ENCODE results near the gene OTULINL.

OTULINL gene

DNA sequence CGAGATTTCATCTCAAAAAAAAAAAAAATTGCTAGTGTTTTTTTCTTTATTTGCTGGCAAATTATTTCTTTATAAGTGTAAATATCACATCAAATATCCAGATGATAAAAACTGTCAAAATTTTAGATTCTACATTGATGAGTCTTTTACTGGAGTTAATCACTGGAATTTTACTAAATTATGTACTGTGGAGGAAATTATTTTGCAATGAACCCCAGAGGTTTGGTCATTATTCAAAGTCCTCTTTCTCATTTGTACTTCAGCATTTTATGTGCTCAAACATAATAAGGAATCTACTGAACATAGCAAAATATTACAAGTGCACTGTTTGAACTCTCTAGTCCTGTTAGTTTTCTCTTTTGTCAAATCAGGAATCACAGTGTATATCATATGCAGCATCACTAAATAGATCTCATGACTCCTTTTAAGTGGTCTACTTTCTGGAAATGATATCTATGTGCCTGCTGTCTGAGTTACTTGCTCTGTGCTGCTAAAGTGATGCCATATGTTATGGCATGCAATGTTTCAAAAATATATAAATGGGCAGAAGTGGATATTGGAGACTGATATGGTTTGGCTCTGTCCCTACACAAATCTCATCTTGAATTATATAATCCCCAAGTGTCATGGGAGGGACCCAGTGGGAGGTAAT lies 18.0 kb downstream of the OTULINL start:
- H3K36me3 ChIP-seq (ENCODE audit: control insufficient read depth, insufficient read depth, low read length), result peaks cover 7% of the 10 kb centered on the region; the same call in 1 of the 2 replicates
- no peak overlapping the region for H3K27ac ChIP-seq (ENCODE audit: low read depth, low read length)
- H3K27me3 ChIP-seq (ENCODE audit: control insufficient read depth, insufficient read depth, low read length), result no peaks in the 10 kb centered on the region
- H3K4me3 ChIP-seq (ENCODE audit: low read depth, low read length), result no peak overlapping the region
- no peaks in the 10 kb centered on the region for H3K4me1 ChIP-seq (ENCODE audit: control insufficient read depth, insufficient read depth, low read length)
- no peaks in the 10 kb centered on the region for H3K9me3 ChIP-seq (ENCODE audit: control insufficient read depth, insufficient read depth, low read length)
- H3K9ac ChIP-seq (ENCODE audit: low read depth, low read length), result no peak overlapping the region

- no peak overlapping the region for H3K27ac ChIP-seq (ENCODE audit: low read depth, low read length)
Measured at GRCh38 chr5:14600846-14601245, 19.3 kb downstream of the OTULINL start.

GRCh38 chr5:14603141-14603540 lies 21.5 kb downstream of the OTULINL start:
- no peak overlapping the region for H3K9ac ChIP-seq (ENCODE audit: low read depth, low read length)
- peaks cover 7% of the 10 kb centered on the region; the same call in 1 of the 2 replicates for H3K36me3 ChIP-seq (ENCODE audit: control insufficient read depth, insufficient read depth, low read length)
- no peaks in the 10 kb centered on the region for H3K9me3 ChIP-seq (ENCODE audit: control insufficient read depth, insufficient read depth, low read length)
- H3K27me3 ChIP-seq (ENCODE audit: control insufficient read depth, insufficient read depth, low read length), result no peaks in the 10 kb centered on the region
- H3K4me3 ChIP-seq (ENCODE audit: low read depth, low read length), result no peak overlapping the region
- no peaks in the 10 kb centered on the region for H3K4me1 ChIP-seq (ENCODE audit: control insufficient read depth, insufficient read depth, low read length)
- no peak overlapping the region for H3K27ac ChIP-seq (ENCODE audit: low read depth, low read length)

More at GRCh38 chr5:14600846-14601245, 19.3 kb downstream of the OTULINL start:
- Histone ChIP-seq H3K9me3 (ENCODE audit: control insufficient read depth, insufficient read depth, low read length) (no peaks in the 10 kb centered on the region), H3K4me1 (ENCODE audit: control insufficient read depth, insufficient read depth, low read length) (no peaks in the 10 kb centered on the region), H3K36me3 (ENCODE audit: control insufficient read depth, insufficient read depth, low read length) (peaks cover 7% of the 10 kb centered on the region; the same call in 1 of the 2 replicates), H3K9ac (ENCODE audit: low read depth, low read length) (no peak overlapping the region), H3K27me3 (ENCODE audit: control insufficient read depth, insufficient read depth, low read length) (no peaks in the 10 kb centered on the region), H3K4me3 (ENCODE audit: low read depth, low read length) (no peak overlapping the region)

DNA sequence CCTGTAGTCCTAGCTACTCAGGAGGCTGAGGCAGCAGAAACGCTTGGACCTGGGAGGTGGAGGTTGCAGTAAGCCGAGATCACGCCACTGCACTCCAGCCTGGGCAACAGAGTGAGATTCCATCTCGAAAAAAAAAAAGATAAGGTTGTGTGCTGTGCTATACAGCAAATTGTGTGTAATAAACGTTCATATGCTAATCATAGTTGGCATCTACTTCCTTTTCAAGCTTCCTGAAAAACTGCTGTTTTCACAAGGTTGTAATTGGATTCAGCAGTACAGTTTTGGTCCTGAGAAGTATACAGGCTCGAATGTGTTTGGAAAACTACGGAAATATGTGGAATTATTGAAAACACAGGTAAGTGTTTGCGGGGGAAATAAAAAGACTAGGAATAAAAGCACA lies 25.5 kb downstream of the OTULINL start:
- no peaks in the 10 kb centered on the region for H3K27me3 ChIP-seq (ENCODE audit: control insufficient read depth, insufficient read depth, low read length)
- no peak overlapping the region for H3K27ac ChIP-seq (ENCODE audit: low read depth, low read length)
- no peak overlapping the region for H3K9ac ChIP-seq (ENCODE audit: low read depth, low read length)
- peaks cover 13% of the 10 kb centered on the region; the same call in 1 of the 2 replicates for H3K36me3 ChIP-seq (ENCODE audit: control insufficient read depth, insufficient read depth, low read length)
- H3K9me3 ChIP-seq (ENCODE audit: control insufficient read depth, insufficient read depth, low read length), result no peaks in the 10 kb centered on the region
- H3K4me3 ChIP-seq (ENCODE audit: low read depth, low read length), result no peak overlapping the region
- H3K4me1 ChIP-seq (ENCODE audit: control insufficient read depth, insufficient read depth, low read length), result no peaks in the 10 kb centered on the region

- H3K27ac ChIP-seq (ENCODE audit: low read depth, low read length), result no peak overlapping the region
- H3K9ac ChIP-seq (ENCODE audit: low read depth, low read length), result no peak overlapping the region
- H3K4me3 ChIP-seq (ENCODE audit: low read depth, low read length), result no peak overlapping the region
- H3K4me1 ChIP-seq (ENCODE audit: control insufficient read depth, insufficient read depth, low read length), result no peaks in the 10 kb centered on the region
- 0 out of 2 replicates have a peak, but pooled peaks cover 9% of the 10 kb centered on the region for H3K36me3 ChIP-seq (ENCODE audit: control insufficient read depth, insufficient read depth, low read length)
- H3K27me3 ChIP-seq (ENCODE audit: control insufficient read depth, insufficient read depth, low read length), result no peaks in the 10 kb centered on the region
- no peaks in the 10 kb centered on the region for H3K9me3 ChIP-seq (ENCODE audit: control insufficient read depth, insufficient read depth, low read length)
Measured at GRCh38 chr5:14608169-14608568, 26.6 kb downstream of the OTULINL start.

GRCh38 chr5:14611737-14612136 lies 30.1 kb downstream of the OTULINL start:
- Histone ChIP-seq H3K36me3 (ENCODE audit: control insufficient read depth, insufficient read depth, low read length) (peaks cover 17% of the 10 kb centered on the region; the same call in 1 of the 2 replicates), H3K27ac (ENCODE audit: low read depth, low read length) (no peak overlapping the region), H3K27me3 (ENCODE audit: control insufficient read depth, insufficient read depth, low read length) (no peaks in the 10 kb centered on the region), H3K4me3 (ENCODE audit: low read depth, low read length) (no peak overlapping the region), H3K4me1 (ENCODE audit: control insufficient read depth, insufficient read depth, low read length) (no peaks in the 10 kb centered on the region), H3K9ac (ENCODE audit: low read depth, low read length) (no peak overlapping the region), H3K9me3 (ENCODE audit: control insufficient read depth, insufficient read depth, low read length) (no peaks in the 10 kb centered on the region)

DNA sequence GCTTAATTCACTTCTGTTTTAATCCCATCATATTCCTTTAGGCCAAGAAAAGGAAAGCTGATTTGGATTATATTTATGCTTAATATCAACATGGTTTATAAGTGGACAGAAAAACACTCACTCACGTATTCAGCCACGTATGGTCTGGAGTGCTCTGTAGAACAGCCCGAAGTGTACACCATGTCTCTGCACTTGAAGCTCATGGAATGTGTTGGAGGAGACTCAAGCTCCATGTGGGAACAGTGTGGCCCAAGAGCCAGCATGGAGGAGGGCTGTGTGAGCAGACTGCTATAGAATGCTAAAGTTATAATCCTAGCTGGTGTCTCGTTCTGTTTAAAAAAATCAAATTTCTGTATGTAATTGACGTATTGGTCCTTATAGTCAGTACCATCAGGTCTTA lies 32.9 kb downstream of the OTULINL start:
- H3K36me3 ChIP-seq (ENCODE audit: control insufficient read depth, insufficient read depth, low read length), result peaks cover 17% of the 10 kb centered on the region; the same call in 1 of the 2 replicates
- H3K4me3 ChIP-seq (ENCODE audit: low read depth, low read length), result no peak overlapping the region
- H3K4me1 ChIP-seq (ENCODE audit: control insufficient read depth, insufficient read depth, low read length), result no peaks in the 10 kb centered on the region
- H3K9me3 ChIP-seq (ENCODE audit: control insufficient read depth, insufficient read depth, low read length), result no peaks in the 10 kb centered on the region
- H3K27ac ChIP-seq (ENCODE audit: low read depth, low read length), result no peak overlapping the region
- no peak overlapping the region for H3K9ac ChIP-seq (ENCODE audit: low read depth, low read length)
- H3K27me3 ChIP-seq (ENCODE audit: control insufficient read depth, insufficient read depth, low read length), result no peaks in the 10 kb centered on the region

- Histone ChIP-seq H3K9me3 (ENCODE audit: control insufficient read depth, insufficient read depth, low read length) (no peaks in the 10 kb centered on the region), H3K27ac (ENCODE audit: low read depth, low read length) (no peak overlapping the region), H3K9ac (ENCODE audit: low read depth, low read length) (no peak overlapping the region), H3K36me3 (ENCODE audit: control insufficient read depth, insufficient read depth, low read length) (peaks cover 11% of the 10 kb centered on the region; the same call in 1 of the 2 replicates), H3K4me3 (ENCODE audit: low read depth, low read length) (no peak overlapping the region), H3K4me1 (ENCODE audit: control insufficient read depth, insufficient read depth, low read length) (no peaks in the 10 kb centered on the region), H3K27me3 (ENCODE audit: control insufficient read depth, insufficient read depth, low read length) (no peaks in the 10 kb centered on the region)
Measured at GRCh38 chr5:14615365-14615764, 33.8 kb downstream of the OTULINL start.

- H3K4me3 ChIP-seq (ENCODE audit: low read depth, low read length), result no peak overlapping the region
- no peak overlapping the region for H3K27ac ChIP-seq (ENCODE audit: low read depth, low read length)
- no peaks in the 10 kb centered on the region for H3K27me3 ChIP-seq (ENCODE audit: control insufficient read depth, insufficient read depth, low read length)
- peaks cover 8% of the 10 kb centered on the region; the same call in 1 of the 2 replicates for H3K36me3 ChIP-seq (ENCODE audit: control insufficient read depth, insufficient read depth, low read length)
- no peak overlapping the region for H3K9ac ChIP-seq (ENCODE audit: low read depth, low read length)
- H3K4me1 ChIP-seq (ENCODE audit: control insufficient read depth, insufficient read depth, low read length), result no peaks in the 10 kb centered on the region
- H3K9me3 ChIP-seq (ENCODE audit: control insufficient read depth, insufficient read depth, low read length), result no peaks in the 10 kb centered on the region
Measured at GRCh38 chr5:14617441-14617840, 35.8 kb downstream of the OTULINL start.

DNA sequence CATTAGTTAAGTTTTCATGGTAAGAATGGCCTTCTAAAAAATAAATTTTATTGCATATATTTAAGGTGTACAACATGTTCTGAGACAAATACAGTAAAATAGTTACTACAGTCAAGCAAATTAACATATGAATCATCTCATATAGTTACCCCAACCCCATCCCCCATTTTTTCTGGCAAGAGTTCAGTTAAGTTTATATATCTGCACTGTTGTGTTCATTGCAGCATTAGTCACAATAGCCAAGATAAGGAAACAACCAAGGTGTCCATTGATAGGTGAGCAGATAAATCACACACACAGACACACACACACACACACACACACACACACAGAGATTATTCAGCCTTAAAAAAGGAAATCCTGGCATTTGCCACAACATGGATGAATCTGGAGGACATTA lies 45.7 kb downstream of the OTULINL start:
- Histone ChIP-seq H3K4me3 (ENCODE audit: low read depth, low read length) (no peak overlapping the region), H3K27me3 (ENCODE audit: control insufficient read depth, insufficient read depth, low read length) (no peaks in the 10 kb centered on the region), H3K36me3 (ENCODE audit: control insufficient read depth, insufficient read depth, low read length) (no peaks in the 10 kb centered on the region), H3K27ac (ENCODE audit: low read depth, low read length) (no peak overlapping the region), H3K9ac (ENCODE audit: low read depth, low read length) (no peak overlapping the region), H3K9me3 (ENCODE audit: control insufficient read depth, insufficient read depth, low read length) (no peaks in the 10 kb centered on the region), H3K4me1 (ENCODE audit: control insufficient read depth, insufficient read depth, low read length) (no peaks in the 10 kb centered on the region)

DNA sequence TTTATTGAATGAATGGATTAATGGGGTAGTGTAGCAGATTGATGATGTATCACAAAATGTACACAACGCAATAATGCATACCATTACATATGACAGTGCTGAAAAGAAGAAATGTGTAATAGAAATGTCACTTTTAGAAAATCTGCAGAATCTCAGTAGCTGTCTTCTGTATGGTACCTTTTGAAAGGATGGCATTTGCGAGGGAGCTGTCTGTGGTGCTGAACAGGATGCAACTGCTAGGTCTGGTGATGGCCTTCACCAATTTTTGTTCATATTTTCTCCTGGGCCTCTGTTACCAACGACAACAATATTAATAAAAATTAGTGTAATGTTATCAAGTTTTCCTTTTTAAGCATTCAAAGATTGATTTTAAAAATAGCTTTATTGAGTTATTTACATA lies 46.8 kb downstream of the OTULINL start:
- Histone ChIP-seq H3K27me3 (ENCODE audit: control insufficient read depth, insufficient read depth, low read length) (no peaks in the 10 kb centered on the region), H3K9ac (ENCODE audit: low read depth, low read length) (no peak overlapping the region), H3K27ac (ENCODE audit: low read depth, low read length) (no peak overlapping the region), H3K36me3 (ENCODE audit: control insufficient read depth, insufficient read depth, low read length) (no peaks in the 10 kb centered on the region), H3K4me1 (ENCODE audit: control insufficient read depth, insufficient read depth, low read length) (no peaks in the 10 kb centered on the region), H3K4me3 (ENCODE audit: low read depth, low read length) (no peak overlapping the region), H3K9me3 (ENCODE audit: control insufficient read depth, insufficient read depth, low read length) (no peaks in the 10 kb centered on the region)

Data from HUES48 (cell line).